ENCODE data around the gene NT5C1A. TPM values are rescaled to one million over a fixed set of nuclear protein-coding genes. Genes with fewer than 3 reads are reported as not detected.

The NT5C1A gene
- total RNA-seq, 1 donor = 0.31 TPM

- Histone ChIP-seq H3K27me3 (ENCODE audit: insufficient read depth, low read length) (no peaks in the 10 kb centered on the region), H3K4me3 (ENCODE audit: low read length) (no peak overlapping the region), H3K4me1 (ENCODE audit: insufficient read depth, low read length) (no peaks in the 10 kb centered on the region), H3K9me3 (ENCODE audit: low read depth, low read length) (no peaks in the 10 kb centered on the region)
Observed at GRCh38 chr1:39626646-39627045, 45.3 kb downstream of the NT5C1A start.

GRCh38 chr1:39625462-39626273 lies 46.2 kb downstream of the NT5C1A start:
- no peaks in the 10 kb centered on the region for H3K4me1 ChIP-seq (ENCODE audit: insufficient read depth, low read length)
- no peaks in the 10 kb centered on the region for H3K9me3 ChIP-seq (ENCODE audit: low read depth, low read length)
- H3K27me3 ChIP-seq (ENCODE audit: insufficient read depth, low read length) = no peaks in the 10 kb centered on the region
- H3K4me3 ChIP-seq (ENCODE audit: low read length) = no peak overlapping the region

- no peak overlapping the region for H3K4me3 ChIP-seq (ENCODE audit: low read length)
- no peaks in the 10 kb centered on the region for H3K27me3 ChIP-seq (ENCODE audit: insufficient read depth, low read length)
- no peaks in the 10 kb centered on the region for H3K4me1 ChIP-seq (ENCODE audit: insufficient read depth, low read length)
- no peaks in the 10 kb centered on the region for H3K9me3 ChIP-seq (ENCODE audit: low read depth, low read length)
Observed at GRCh38 chr1:39625009-39625408, 46.9 kb downstream of the NT5C1A start.

GRCh38 chr1:39623053-39623452 lies 48.9 kb downstream of the NT5C1A start:
- Histone ChIP-seq H3K27me3 (ENCODE audit: insufficient read depth, low read length) (no peaks in the 10 kb centered on the region), H3K9me3 (ENCODE audit: low read depth, low read length) (no peaks in the 10 kb centered on the region), H3K4me1 (ENCODE audit: insufficient read depth, low read length) (no peaks in the 10 kb centered on the region), H3K4me3 (ENCODE audit: low read length) (no peak overlapping the region)

GRCh38 chr1:39622427-39622826 lies 49.5 kb downstream of the NT5C1A start:
- Histone ChIP-seq H3K4me3 (ENCODE audit: low read length) (no peak overlapping the region), H3K9me3 (ENCODE audit: low read depth, low read length) (no peaks in the 10 kb centered on the region), H3K4me1 (ENCODE audit: insufficient read depth, low read length) (no peaks in the 10 kb centered on the region), H3K27me3 (ENCODE audit: insufficient read depth, low read length) (no peaks in the 10 kb centered on the region)

GRCh38 chr1:39620659-39621165 lies 51.2 kb downstream of the NT5C1A start:
- Histone ChIP-seq H3K4me1 (ENCODE audit: insufficient read depth, low read length) (no peaks in the 10 kb centered on the region), H3K9me3 (ENCODE audit: low read depth, low read length) (no peaks in the 10 kb centered on the region), H3K27me3 (ENCODE audit: insufficient read depth, low read length) (no peaks in the 10 kb centered on the region), H3K4me3 (ENCODE audit: low read length) (no peak overlapping the region)

GRCh38 chr1:39617488-39618049 lies 54.3 kb downstream of the NT5C1A start:
- no peaks in the 10 kb centered on the region for H3K4me1 ChIP-seq (ENCODE audit: insufficient read depth, low read length)
- H3K4me3 ChIP-seq (ENCODE audit: low read length) = no peak overlapping the region
- H3K9me3 ChIP-seq (ENCODE audit: low read depth, low read length) = no peaks in the 10 kb centered on the region
- H3K27me3 ChIP-seq (ENCODE audit: insufficient read depth, low read length) = no peaks in the 10 kb centered on the region

- Histone ChIP-seq H3K9me3 (ENCODE audit: low read depth, low read length) (no peaks in the 10 kb centered on the region), H3K4me3 (ENCODE audit: low read length) (no peak overlapping the region), H3K4me1 (ENCODE audit: insufficient read depth, low read length) (no peaks in the 10 kb centered on the region), H3K27me3 (ENCODE audit: insufficient read depth, low read length) (no peaks in the 10 kb centered on the region)
Observed at GRCh38 chr1:39615086-39615673, 56.7 kb downstream of the NT5C1A start.

- Histone ChIP-seq H3K9me3 (ENCODE audit: low read depth, low read length) (no peaks in the 10 kb centered on the region), H3K27me3 (ENCODE audit: insufficient read depth, low read length) (no peaks in the 10 kb centered on the region), H3K4me3 (ENCODE audit: low read length) (no peak overlapping the region), H3K4me1 (ENCODE audit: insufficient read depth, low read length) (peaks cover 4% of the 10 kb centered on the region)
Observed at GRCh38 chr1:39614488-39614887, 57.4 kb downstream of the NT5C1A start.

GRCh38 chr1:39613250-39613649 lies 58.7 kb downstream of the NT5C1A start:
- peaks cover 6% of the 10 kb centered on the region for H3K4me1 ChIP-seq (ENCODE audit: insufficient read depth, low read length)
- H3K27me3 ChIP-seq (ENCODE audit: insufficient read depth, low read length) = no peaks in the 10 kb centered on the region
- no peaks in the 10 kb centered on the region for H3K9me3 ChIP-seq (ENCODE audit: low read depth, low read length)
- no peak overlapping the region for H3K4me3 ChIP-seq (ENCODE audit: low read length)

- H3K9me3 ChIP-seq (ENCODE audit: low read depth, low read length) = no peaks in the 10 kb centered on the region
- H3K27me3 ChIP-seq (ENCODE audit: insufficient read depth, low read length) = no peaks in the 10 kb centered on the region
- H3K4me3 ChIP-seq (ENCODE audit: low read length) = no peak overlapping the region
- peaks cover 6% of the 10 kb centered on the region for H3K4me1 ChIP-seq (ENCODE audit: insufficient read depth, low read length)
Observed at GRCh38 chr1:39609618-39610331, 62.1 kb downstream of the NT5C1A start.

Other genes with a start within 250 kb of the NT5C1A start
- gene BMP8A, start 180.5 kb downstream of the NT5C1A start, total RNA-seq = 0.10 TPM
- 163 TPM for gene PABPC4, start 95.3 kb downstream of the NT5C1A start, total RNA-seq
- gene HEYL, start 32.5 kb downstream of the NT5C1A start, total RNA-seq = not detected
- gene HPCAL4, start 19.3 kb upstream of the NT5C1A start, total RNA-seq = 5.5 TPM
- gene PPIE, start 66.8 kb upstream of the NT5C1A start, total RNA-seq = 20.7 TPM
- gene OXCT2, start 99.2 kb upstream of the NT5C1A start, total RNA-seq = 0.73 TPM
- 0.31 TPM for gene BMP8B, start 116.8 kb upstream of the NT5C1A start, total RNA-seq
- gene TRIT1, start 211.4 kb upstream of the NT5C1A start, total RNA-seq = 8.2 TPM
- gene MYCL, start 229.8 kb upstream of the NT5C1A start, total RNA-seq = 5.0 TPM